ENCODE data around the gene LTO1.

- TF ChIP-seq ZNF274 (IDR thresholded peaks at IDR 0.05; ENCODE audit: low read depth, low read length), result no peak
- no peak for TF ChIP-seq YY1 (IDR thresholded peaks at IDR 0.05; ENCODE audit: insufficient read depth, insufficient read length)
- TF ChIP-seq SUZ12 (IDR thresholded peaks at IDR 0.05; ENCODE audit: extremely low read depth, insufficient read depth, insufficient read length), result no peak
Observed at GRCh38 chr11:69671734-69672465, 3.3 kb downstream of the LTO1 start.
